BLaER1 treated with 17β-estradiol and CSF1 and Interleukin-3, amounts not matched to agents 10 nM and 100 nM (cell line): ENCODE measurements around the gene SCIN.

ENCODE experiments used
- H3K27ac ChIP-seq, 11 experiments: shearing (Covaris generic); formaldehyde crosslinking; 2 replicates each; pipeline ENCODE4 v1.8.1; 2022
- H3K27me3 ChIP-seq, 11 experiments: shearing (Covaris generic); formaldehyde crosslinking; 2 replicates each; pipeline ENCODE4 v1.8.1; 2022
- H3K36me3 ChIP-seq, 11 experiments: shearing (Covaris generic); formaldehyde crosslinking; 2 replicates each; pipeline ENCODE4 v1.8.1; 2022
- H3K4me1 ChIP-seq, 10 experiments: shearing (Covaris generic); formaldehyde crosslinking; 2 replicates each; pipeline ENCODE4 v1.8.1; 2022
- H3K4me2 ChIP-seq, 11 experiments: shearing (Covaris generic); formaldehyde crosslinking; 2 replicates each; pipeline ENCODE4 v1.8.1; 2022
- H3K4me3 ChIP-seq, 10 experiments: shearing (Covaris generic); formaldehyde crosslinking; 2 replicates each; pipeline ENCODE4 v1.8.1; 2022
- H3K9ac ChIP-seq, 11 experiments: shearing (Covaris generic); formaldehyde crosslinking; 2 replicates each; pipeline ENCODE4 v1.8.1; 2022
- H3K9me3 ChIP-seq, 11 experiments: shearing (Covaris generic); formaldehyde crosslinking; replicated peaks in 1 of 11; 2 replicates each; pipeline ENCODE4 v1.8.1; 2022
- H4K20me1 ChIP-seq, 11 experiments: shearing (Covaris generic); formaldehyde crosslinking; 2 replicates each; pipeline ENCODE4 v1.8.1; 2022
- Cebpa-rat ChIP-seq, 11 experiments: shearing (Covaris generic); IDR thresholded peaks; 2 replicates each; pipeline ENCODE4 v1.8.1; 2022

SCIN gene

GRCh38 chr7:12619461-12620069, 49.0 kb downstream of the SCIN start:
- Histone ChIP-seq H4K20me1 (no peaks in the 10 kb centered on the region), H3K36me3 (no peaks in the 10 kb centered on the region), H3K4me1 (peaks cover 0 to 22% (median 0%) of the 10 kb centered on the region in 10 experiments; a peak in 5 of 20 replicates), H3K4me2 (no peak overlapping the region), H3K27ac (no peak overlapping the region), H3K9me3 (no peaks in the 10 kb centered on the region), H3K9ac (no peak overlapping the region), H3K4me3 (no peak overlapping the region), H3K27me3 (no peaks in the 10 kb centered on the region; a peak in 1 of 22 replicates)
- TF ChIP-seq Cebpa-rat (IDR thresholded peaks at IDR 0.05), result no peak

DNA sequence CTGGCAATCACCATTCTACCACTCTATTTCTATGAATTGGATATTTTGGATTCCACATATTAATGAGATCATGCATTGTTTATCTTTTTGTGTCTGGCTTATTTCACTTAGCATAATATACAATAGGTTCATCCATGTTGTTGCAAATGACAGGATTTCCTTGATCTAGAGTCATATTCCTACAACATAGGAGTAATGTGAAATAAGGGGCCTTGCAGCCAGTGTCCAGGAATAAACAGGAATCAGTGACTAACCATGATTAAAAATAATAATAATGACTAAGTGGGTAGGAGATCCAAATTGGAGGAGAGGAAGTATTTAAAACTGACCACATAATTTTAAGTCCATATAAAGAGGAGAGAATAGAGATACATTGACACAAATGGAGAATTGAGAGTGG, 49.9 kb downstream of the SCIN start:
- H3K4me1 ChIP-seq, result peaks cover 0 to 22% (median 0%) of the 10 kb centered on the region in 10 experiments; a peak in 5 of 20 replicates
- no peak overlapping the region for H3K9ac ChIP-seq
- no peak overlapping the region for H3K27ac ChIP-seq
- H3K4me3 ChIP-seq, result no peak overlapping the region
- H4K20me1 ChIP-seq, result no peaks in the 10 kb centered on the region
- no peaks in the 10 kb centered on the region; a peak in 1 of 22 replicates for H3K27me3 ChIP-seq
- H3K4me2 ChIP-seq, result peak overlapping the region in 3 of 11 experiments; percentile 20 to 35 (median 30); a peak in 4 of 22 replicates
- no peaks in the 10 kb centered on the region for H3K9me3 ChIP-seq
- no peak for TF ChIP-seq Cebpa-rat (IDR thresholded peaks at IDR 0.05)
- no peaks in the 10 kb centered on the region for H3K36me3 ChIP-seq

GRCh38 chr7:12623223-12623622, 52.7 kb downstream of the SCIN start:
- no peaks in the 10 kb centered on the region for H4K20me1 ChIP-seq
- 0 out of 22 replicates have a peak overlapping the region, but pooled peaks of 1 of the 11 experiments have one; percentile 19 for H3K9ac ChIP-seq
- peaks cover 0 to 22% (median 0%) of the 10 kb centered on the region in 10 experiments; a peak in 5 of 20 replicates for H3K4me1 ChIP-seq
- no peaks in the 10 kb centered on the region; a peak in 1 of 22 replicates for H3K27me3 ChIP-seq
- no peaks in the 10 kb centered on the region for H3K36me3 ChIP-seq
- no peak for TF ChIP-seq Cebpa-rat (IDR thresholded peaks at IDR 0.05)
- H3K27ac ChIP-seq, result no peak overlapping the region
- no peak overlapping the region for H3K4me3 ChIP-seq
- H3K9me3 ChIP-seq, result no peaks in the 10 kb centered on the region
- H3K4me2 ChIP-seq, result peak overlapping the region in 1 of 11 experiments; percentile 42; a peak in 1 of 22 replicates

- no peak overlapping the region for H3K4me2 ChIP-seq
- no peak overlapping the region for H3K27ac ChIP-seq
- H3K4me3 ChIP-seq, result no peak overlapping the region
These were observed 53.5 kb downstream of the SCIN start for GRCh38 chr7:12623885-12624498.

DNA sequence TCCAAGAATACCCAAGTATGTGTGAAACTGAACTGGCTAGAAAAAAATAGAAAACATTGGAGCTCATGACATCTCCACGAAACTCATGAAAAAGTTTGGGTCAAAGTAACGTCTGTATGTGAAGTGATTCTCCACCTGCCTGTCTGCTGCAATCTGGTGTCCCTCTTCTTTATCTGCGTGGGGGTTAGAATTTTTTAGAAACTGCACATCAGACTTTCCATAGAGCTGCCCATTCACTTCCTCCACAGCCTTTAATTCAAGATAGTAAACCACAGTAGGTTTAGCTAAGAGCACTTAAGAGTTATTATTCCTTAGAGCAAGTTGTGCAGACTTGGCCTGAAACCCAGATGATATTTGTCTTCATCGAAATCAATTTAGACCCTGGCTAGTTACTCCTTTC, 55.3 kb downstream of the SCIN start:
- H3K27me3 ChIP-seq, result no peaks in the 10 kb centered on the region; a peak in 1 of 22 replicates
- H3K4me2 ChIP-seq, result no peak overlapping the region
- no peak overlapping the region for H3K27ac ChIP-seq
- no peak overlapping the region for H3K9ac ChIP-seq
- no peak overlapping the region for H3K4me3 ChIP-seq
- no peak for TF ChIP-seq Cebpa-rat (IDR thresholded peaks at IDR 0.05)
- H4K20me1 ChIP-seq, result no peaks in the 10 kb centered on the region
- peaks cover 0 to 14% (median 0%) of the 10 kb centered on the region in 10 experiments; a peak in 5 of 20 replicates for H3K4me1 ChIP-seq
- H3K36me3 ChIP-seq, result no peaks in the 10 kb centered on the region
- no peaks in the 10 kb centered on the region for H3K9me3 ChIP-seq

More at GRCh38 chr7:12623885-12624498, 53.5 kb downstream of the SCIN start:
- Histone ChIP-seq H3K36me3 (no peaks in the 10 kb centered on the region), H4K20me1 (no peaks in the 10 kb centered on the region), H3K9me3 (no peaks in the 10 kb centered on the region), H3K4me1 (peaks cover 0 to 22% (median 0%) of the 10 kb centered on the region in 10 experiments; a peak in 5 of 20 replicates), H3K9ac (no peak overlapping the region), H3K27me3 (no peaks in the 10 kb centered on the region; a peak in 1 of 22 replicates)
- no peak for TF ChIP-seq Cebpa-rat (IDR thresholded peaks at IDR 0.05)

DNA sequence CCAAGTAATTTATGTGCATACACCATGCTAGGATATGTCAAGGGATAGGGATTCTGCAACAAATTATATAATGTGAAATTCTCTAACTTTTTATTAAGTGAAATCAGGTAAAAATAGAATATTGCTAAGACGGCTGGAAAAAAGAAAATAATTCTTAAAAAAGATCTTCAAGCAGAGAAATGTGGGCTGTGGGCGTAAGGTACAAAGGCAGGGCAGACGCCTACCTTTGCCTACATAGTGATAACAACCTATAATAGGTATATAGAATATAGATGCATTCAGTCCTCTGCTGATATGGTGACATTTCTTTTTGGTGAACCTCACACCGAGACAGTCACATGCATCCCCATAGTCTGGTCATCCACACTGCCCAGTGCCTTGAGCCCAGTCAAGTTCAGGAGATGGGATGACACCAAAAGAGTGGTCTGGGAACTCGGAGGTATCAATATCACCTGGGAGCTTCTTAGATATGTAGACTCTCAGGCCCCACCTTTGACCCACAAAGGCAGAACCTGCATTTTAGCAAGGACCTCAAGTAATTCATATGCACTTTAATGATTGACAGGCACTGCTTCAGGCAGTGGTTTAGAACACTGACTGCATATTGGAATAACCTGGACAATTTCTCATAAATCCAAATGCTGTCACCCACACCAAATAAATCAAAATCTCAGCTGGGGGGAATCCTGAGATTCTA, 59.4 kb downstream of the SCIN start:
- no peak overlapping the region for H3K4me2 ChIP-seq
- H3K27ac ChIP-seq, result no peak overlapping the region
- no peaks in the 10 kb centered on the region for H4K20me1 ChIP-seq
- peaks cover 0 to 9% (median 5%) of the 10 kb centered on the region in 10 experiments; a peak in 8 of 20 replicates for H3K4me1 ChIP-seq
- no peak overlapping the region for H3K4me3 ChIP-seq
- TF ChIP-seq Cebpa-rat (IDR thresholded peaks at IDR 0.05), result no peak
- no peaks in the 10 kb centered on the region for H3K27me3 ChIP-seq
- H3K9me3 ChIP-seq, result no peaks in the 10 kb centered on the region
- no peak overlapping the region for H3K9ac ChIP-seq
- no peaks in the 10 kb centered on the region for H3K36me3 ChIP-seq

DNA sequence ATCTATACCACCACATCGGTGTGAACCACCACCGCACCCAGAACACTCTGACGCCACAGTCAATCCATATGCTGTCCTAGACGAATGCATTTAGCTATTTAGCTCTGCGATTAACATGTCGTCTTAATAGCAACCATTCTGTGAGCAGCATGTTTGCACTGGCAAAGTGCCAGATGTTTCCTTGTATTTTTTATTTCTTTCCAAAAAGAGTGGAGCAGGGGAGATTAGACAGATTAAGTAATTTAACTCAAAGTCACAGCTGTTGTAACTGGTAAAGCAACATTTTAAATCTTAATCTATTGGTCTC, 59.9 kb downstream of the SCIN start:
- Histone ChIP-seq H3K9me3 (no peaks in the 10 kb centered on the region), H3K4me1 (peaks cover 0 to 10% (median 5%) of the 10 kb centered on the region in 10 experiments; a peak in 8 of 20 replicates), H3K27me3 (no peaks in the 10 kb centered on the region), H3K27ac (no peak overlapping the region), H3K4me3 (no peak overlapping the region), H3K4me2 (no peak overlapping the region), H4K20me1 (no peaks in the 10 kb centered on the region), H3K36me3 (no peaks in the 10 kb centered on the region), H3K9ac (no peak overlapping the region)
- TF ChIP-seq Cebpa-rat (IDR thresholded peaks at IDR 0.05), result no peak

DNA sequence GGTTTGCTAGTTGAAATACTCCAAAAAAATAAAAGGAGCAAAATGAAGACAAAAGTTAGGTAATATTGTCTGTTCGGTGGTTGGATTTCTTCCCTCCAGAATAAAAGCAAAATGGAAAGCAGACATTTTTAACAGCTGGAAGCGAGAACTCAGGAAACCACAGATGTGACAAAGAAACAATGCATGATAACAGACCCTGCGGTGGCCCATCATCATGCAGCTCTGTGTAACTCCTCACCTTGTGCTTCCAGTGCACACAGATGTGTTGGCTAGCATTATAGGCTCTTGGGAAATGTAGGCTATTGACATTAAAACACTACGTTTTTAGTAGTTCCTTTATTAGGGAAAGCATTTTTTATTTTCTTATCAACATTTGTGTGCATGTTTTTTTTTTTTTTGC, 63.1 kb downstream of the SCIN start:
- Histone ChIP-seq H3K27ac (no peak overlapping the region), H3K4me1 (peaks cover 0 to 16% (median 9%) of the 10 kb centered on the region in 10 experiments; a peak in 15 of 20 replicates), H3K27me3 (no peaks in the 10 kb centered on the region), H3K36me3 (no peaks in the 10 kb centered on the region), H3K9me3 (no peaks in the 10 kb centered on the region), H3K4me2 (peak overlapping the region in 7 of 11 experiments; percentile 5 to 39 (median 20); a peak in 8 of 22 replicates), H4K20me1 (no peaks in the 10 kb centered on the region), H3K4me3 (no peak overlapping the region), H3K9ac (no peak overlapping the region)
- TF ChIP-seq Cebpa-rat (IDR thresholded peaks at IDR 0.05), result no peak

- Histone ChIP-seq H3K27ac (no peak overlapping the region), H3K4me3 (peak overlapping the region in 1 of 10 experiments; percentile 3; a peak in 1 of 20 replicates), H3K36me3 (no peaks in the 10 kb centered on the region), H3K9ac (no peak overlapping the region), H4K20me1 (no peaks in the 10 kb centered on the region), H3K27me3 (no peaks in the 10 kb centered on the region), H3K4me1 (peaks cover 0 to 19% (median 11%) of the 10 kb centered on the region in 10 experiments; a peak in 15 of 20 replicates), H3K4me2 (peak overlapping the region; percentile 6 to 73 (median 30); a peak in 19 of 22 replicates), H3K9me3 (no peaks in the 10 kb centered on the region)
- TF ChIP-seq Cebpa-rat (IDR thresholded peaks at IDR 0.05), result no peak
These were observed 65.3 kb downstream of the SCIN start for GRCh38 chr7:12635830-12636229.
